Activated CD4-positive, alpha-beta T cell treated with anti-CD3 and anti-CD28 coated beads, Interleukin-2, amount 50 U/mL, for 24 hours (primary cell): Measurements from ENCODE around the gene DONSON.

Experiments used
- DNase-seq, 2 donors: peaks; one replicate each; pipeline ENCODE4 v3.0.0-alpha.2; 2020; ENCODE audit warnings: low read depth in 1 of 2, low spot score in 1 of 2

The DONSON gene

DNA sequence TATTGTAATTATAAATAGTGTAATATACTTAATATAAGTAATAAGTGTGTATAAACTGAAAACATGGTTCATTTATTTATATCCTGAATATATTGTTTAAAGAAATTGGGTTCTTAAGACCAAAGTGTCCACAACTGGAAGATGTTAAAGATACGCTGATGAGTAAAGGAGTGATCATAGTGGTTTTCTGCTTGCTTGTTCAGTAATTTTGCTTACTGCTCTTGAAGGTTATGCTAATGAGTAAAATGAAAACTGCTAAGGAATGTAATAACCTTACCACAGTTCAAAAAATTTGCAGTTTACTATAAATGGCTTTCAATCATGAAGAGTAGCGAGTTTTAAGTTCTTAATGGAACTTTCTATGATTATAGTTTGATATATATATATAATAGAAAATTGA lies 22.0 kb downstream of the DONSON start:
- no peak for DNase-seq

DNA sequence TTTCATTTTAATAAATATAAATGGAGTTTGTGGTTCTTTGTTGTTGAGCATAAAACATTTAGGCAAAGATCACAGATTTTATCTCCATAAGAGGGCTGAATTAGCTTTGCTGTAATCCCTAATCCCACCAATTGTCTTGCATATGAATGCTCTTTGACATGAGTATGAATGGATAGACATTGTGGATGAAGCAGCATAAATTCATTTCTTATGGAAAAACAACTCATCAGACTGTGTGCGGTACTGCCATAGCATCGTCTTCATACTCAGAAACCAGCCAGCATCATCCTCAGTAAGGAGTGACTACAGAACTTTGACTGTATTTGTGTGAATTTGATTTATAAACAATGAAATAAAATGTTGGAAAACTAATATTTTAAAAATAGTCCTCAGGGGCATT lies 26.1 kb downstream of the DONSON start:
- DNase-seq, result no peak

GRCh38 chr21:33561373-33561772 lies 27.1 kb downstream of the DONSON start:
- no peak for DNase-seq

- no peak for DNase-seq
These were observed 27.5 kb downstream of the DONSON start for GRCh38 chr21:33560965-33561364.

GRCh38 chr21:33559813-33560212 lies 28.7 kb downstream of the DONSON start:
- DNase-seq, result no peak

GRCh38 chr21:33558777-33559421 lies 29.6 kb downstream of the DONSON start:
- DNase-seq, result no peak

- no peak for DNase-seq
These were observed 31.0 kb downstream of the DONSON start for GRCh38 chr21:33557447-33557846.

DNA sequence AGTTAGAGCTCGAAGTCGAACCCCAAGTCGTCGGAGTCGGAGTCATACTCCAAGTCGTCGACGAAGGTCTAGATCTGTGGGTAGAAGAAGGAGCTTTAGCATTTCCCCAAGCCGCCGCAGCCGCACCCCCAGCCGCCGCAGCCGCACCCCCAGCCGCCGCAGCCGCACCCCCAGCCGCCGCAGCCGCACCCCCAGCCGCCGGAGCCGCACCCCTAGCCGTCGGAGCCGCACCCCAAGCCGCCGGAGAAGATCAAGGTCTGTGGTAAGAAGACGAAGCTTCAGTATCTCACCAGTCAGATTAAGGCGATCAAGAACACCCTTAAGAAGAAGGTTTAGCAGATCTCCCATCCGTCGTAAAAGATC lies 33.5 kb downstream of the DONSON start:
- DNase-seq, result no peak

DNA sequence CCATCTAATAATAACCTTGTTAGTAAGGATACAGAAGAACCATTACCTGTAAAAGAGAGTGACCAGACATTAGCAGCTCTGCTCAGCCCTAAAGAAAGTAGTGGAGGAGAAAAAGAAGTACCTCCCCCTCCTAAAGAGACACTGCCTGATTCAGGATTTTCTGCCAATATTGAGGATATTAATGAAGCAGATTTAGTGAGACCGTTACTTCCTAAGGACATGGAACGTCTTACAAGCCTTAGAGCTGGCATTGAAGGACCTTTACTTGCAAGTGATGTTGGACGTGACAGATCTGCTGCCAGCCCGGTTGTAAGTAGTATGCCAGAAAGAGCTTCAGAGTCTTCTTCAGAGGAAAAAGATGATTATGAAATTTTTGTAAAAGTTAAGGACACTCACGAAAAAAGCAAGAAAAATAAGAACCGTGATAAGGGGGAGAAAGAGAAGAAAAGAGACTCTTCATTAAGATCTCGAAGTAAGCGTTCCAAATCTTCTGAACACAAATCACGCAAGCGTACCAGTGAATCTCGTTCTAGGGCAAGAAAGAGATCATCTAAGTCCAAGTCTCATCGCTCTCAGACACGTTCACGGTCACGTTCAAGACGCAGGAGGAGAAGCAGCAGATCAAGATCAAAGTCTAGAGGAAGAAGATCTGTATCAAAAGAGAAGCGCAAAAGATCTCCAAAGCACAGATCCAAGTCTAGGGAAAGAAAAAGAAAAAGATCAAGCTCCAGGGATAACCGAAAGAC lies 34.1 kb downstream of the DONSON start:
- no peak for DNase-seq

GRCh38 chr21:33552999-33553598 lies 35.4 kb downstream of the DONSON start:
- no peak for DNase-seq

DNA sequence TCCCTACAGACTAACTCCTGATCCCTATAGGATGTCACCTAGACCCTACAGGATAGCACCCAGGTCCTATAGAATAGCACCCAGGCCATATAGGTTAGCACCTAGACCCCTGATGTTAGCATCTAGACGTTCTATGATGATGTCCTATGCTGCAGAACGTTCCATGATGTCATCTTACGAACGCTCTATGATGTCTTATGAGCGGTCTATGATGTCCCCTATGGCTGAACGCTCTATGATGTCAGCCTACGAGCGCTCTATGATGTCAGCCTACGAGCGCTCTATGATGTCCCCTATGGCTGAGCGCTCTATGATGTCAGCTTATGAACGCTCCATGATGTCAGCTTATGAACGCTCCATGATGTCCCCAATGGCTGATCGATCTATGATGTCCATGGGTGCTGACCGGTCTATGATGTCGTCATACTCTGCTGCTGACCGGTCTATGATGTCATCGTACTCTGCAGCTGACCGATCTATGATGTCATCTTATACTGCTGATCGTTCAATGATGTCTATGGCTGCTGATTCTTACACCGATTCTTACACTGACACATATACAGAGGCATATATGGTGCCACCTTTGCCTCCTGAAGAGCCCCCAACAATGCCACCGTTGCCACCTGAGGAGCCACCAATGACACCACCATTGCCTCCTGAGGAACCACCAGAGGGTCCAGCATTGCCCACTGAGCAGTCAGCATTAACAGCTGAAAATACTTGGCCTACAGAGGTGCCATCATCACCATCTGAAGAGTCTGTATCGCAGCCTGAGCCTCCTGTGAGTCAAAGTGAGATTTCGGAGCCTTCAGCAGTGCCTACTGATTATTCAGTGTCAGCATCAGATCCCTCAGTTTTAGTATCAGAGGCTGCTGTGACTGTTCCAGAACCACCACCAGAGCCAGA lies 36.1 kb downstream of the DONSON start:
- no peak for DNase-seq

DNA sequence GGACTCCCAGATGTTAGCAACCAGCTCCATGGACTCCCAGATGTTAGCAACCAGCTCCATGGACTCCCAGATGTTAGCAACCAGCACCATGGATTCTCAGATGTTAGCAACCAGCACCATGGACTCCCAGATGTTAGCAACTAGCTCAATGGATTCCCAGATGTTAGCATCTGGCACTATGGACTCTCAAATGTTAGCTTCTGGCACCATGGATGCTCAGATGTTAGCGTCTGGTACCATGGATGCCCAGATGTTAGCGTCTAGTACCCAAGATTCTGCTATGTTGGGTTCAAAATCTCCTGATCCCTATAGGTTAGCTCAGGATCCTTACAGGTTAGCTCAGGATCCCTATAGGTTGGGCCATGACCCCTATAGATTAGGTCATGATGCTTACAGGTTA lies 36.8 kb downstream of the DONSON start:
- DNase-seq, result no peak

GRCh38 chr21:33550772-33551660 lies 37.5 kb downstream of the DONSON start:
- no peak for DNase-seq

- DNase-seq, result no peak
These were observed 38.4 kb downstream of the DONSON start for GRCh38 chr21:33549848-33550771.

DNA sequence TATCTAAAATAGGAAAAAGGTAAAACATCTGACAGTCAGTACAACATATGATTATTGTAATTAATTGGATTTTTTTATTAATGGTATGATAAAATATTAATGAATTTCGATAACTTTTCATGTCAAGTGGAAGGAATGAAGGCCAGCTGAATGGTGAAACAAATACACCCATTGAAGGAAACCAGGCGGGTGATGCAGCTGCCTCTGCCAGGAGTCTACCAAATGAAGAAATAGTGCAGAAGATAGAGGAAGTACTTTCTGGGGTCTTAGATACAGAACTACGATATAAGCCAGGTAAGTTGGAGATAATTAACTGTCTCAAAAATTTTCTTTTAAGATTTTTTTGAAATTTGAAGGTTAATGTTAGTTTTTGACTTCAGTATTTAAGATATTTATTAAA lies 42.4 kb downstream of the DONSON start:
- no peak for DNase-seq

DNA sequence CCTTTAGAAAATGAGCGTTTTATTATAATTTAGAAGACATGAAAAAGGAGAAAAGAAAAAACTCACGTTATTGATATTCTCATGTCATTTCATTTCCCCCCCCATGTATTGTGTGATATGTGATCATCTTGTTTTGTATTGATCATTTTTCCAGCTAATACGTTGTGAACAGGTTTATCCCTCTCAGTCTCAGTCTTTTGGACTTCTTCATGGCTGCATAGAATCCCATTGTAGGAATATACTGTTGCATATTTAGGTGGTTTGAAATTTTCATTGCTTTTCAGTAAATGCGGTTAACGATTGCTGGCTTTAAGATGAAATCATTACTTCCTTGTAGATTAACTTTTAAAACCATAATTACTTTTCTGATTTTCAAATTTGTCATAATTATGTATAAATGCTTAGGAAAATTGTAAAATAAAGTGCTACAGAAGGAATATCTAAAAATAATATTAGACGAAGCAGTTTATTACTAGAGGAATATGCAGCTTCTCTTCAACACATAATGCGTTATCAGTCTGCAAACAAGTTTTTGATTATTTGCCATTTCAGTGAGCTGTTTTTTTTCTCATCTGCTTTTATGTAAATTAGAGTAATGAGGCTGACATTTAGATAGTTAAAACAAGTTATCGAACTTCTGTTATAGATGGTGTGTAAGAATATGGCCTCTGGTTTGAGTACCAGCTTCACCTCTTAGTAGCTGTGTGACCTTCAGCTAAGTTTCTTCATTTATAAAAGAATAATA lies 43.9 kb downstream of the DONSON start:
- no peak for DNase-seq

DNA sequence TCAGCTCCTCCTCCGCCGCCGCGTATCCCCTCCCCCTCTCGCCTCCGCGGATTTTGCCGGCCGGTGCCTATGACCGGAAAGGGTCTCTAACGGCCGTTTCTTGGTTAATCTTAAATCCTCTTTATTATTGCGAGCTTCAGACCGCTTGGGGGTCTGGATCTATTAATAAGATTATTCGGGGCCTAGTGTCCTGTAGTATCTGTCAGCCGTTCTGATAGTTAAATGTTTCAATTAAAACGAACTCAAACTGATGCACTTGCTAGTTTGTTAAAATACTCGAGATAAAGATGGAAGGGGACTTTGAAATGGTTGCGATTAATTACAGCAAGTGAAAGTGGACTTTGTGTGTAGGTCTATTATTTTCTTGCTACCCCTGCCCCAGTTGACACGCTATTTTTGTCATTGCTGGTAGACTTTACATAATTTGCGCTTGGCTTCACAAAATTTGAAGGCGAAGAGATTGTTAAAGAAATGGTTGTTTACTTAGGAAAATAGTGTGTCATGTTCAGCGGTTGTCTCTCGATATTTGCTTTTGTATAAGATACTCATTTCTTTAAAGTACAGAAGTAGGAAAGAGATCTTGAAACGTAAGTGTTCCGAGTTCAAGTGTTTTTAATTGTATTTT lies 44.9 kb downstream of the DONSON start:
- DNase-seq, result peak in 1 of 2 donors; percentile 50
